WTC11 (cell line): Measurements from ENCODE around the gene RPH3AL. TPM values are rescaled to one million over a fixed set of nuclear protein-coding genes. Genes with fewer than 3 reads are reported as not detected.

Source experiments
- ATAC-seq: fragments of 200-7000 bp; cut with Tn5 transposase; 2 replicates; pipeline ENCODE4 v1.10.0; 2021; ENCODE audit warnings: mild to moderate bottlenecking, moderate library complexity
- CTCF ChIA-PET: fragments of 300-600 bp; sonication (Branson Sonifier 250); formaldehyde crosslinking; loops from one replicate; lab custom pipeline; 2021; ENCODE audit warnings: antibody characterized with exemption; lab: Charles Lee
- POLR2A ChIA-PET: fragments of 350-600 bp; sonication (Branson Sonifier 250); formaldehyde crosslinking; loops from one replicate; lab custom pipeline; 2021; ENCODE audit warnings: antibody characterized with exemption; lab: Charles Lee
- DNase-seq: peaks from one replicate; pipeline ENCODE4 v3.0.0; 2021; ENCODE audit warnings: low spot score
- H3K27ac Mint-ChIP-seq: 2 replicates; pipeline ENCODE4 v1.8.0; 2021; ENCODE audit warnings: mixed read lengths
- H3K27me3 Mint-ChIP-seq: 2 replicates; pipeline ENCODE4 v1.8.0; 2021; ENCODE audit warnings: low read depth, mild to moderate bottlenecking, moderate library complexity, mixed read lengths
- H3K36me3 Mint-ChIP-seq: 2 replicates; pipeline ENCODE4 v1.8.0; 2021; ENCODE audit warnings: mixed read lengths
- H3K4me1 Mint-ChIP-seq: 2 replicates; pipeline ENCODE4 v1.8.0; 2022; ENCODE audit warnings: mixed read lengths
- H3K4me3 Mint-ChIP-seq: 2 replicates; pipeline ENCODE4 v1.8.0; 2021; ENCODE audit warnings: mild to moderate bottlenecking, moderate library complexity, mixed read lengths
- H3K9me3 Mint-ChIP-seq: 2 replicates; pipeline ENCODE4 v1.8.0; 2021; ENCODE audit warnings: mixed read lengths
- ZNF121 ChIP-seq: sonication (generic); formaldehyde crosslinking; IDR thresholded peaks from 2 replicates; pipeline ENCODE4 v1.8.0; 2023; ENCODE audit warnings: missing genetic modification reagents
- ZNF396 ChIP-seq: fragments of 250-450 bp; sonication (Bioruptor Pico); IDR thresholded peaks from 2 replicates; pipeline ENCODE4 v1.8.0; 2021; ENCODE audit warnings: mild to moderate bottlenecking, moderate library complexity, borderline replicate concordance
- total RNA-seq: library from RNA; stranded (reverse); gene quantifications from 3 replicates; pipeline ENCODE4 v1.2.3, GENCODE V29; 2021
- TF ChIP-seq, protein P1 (sequence below): sonication (generic); formaldehyde crosslinking; IDR thresholded peaks from 2 replicates; pipeline ENCODE4 v1.8.1; 2023; ENCODE audit warnings: mild to moderate bottlenecking, missing genetic modification reagents, moderate library complexity
- TF ChIP-seq, protein P2 (sequence below): sonication (generic); formaldehyde crosslinking; conservative IDR thresholded peaks from 2 replicates; pipeline ENCODE4 v1.8.1; 2023; ENCODE audit warnings: mild to moderate bottlenecking, low read depth, missing genetic modification reagents, moderate library complexity
- TF ChIP-seq, protein P3 (sequence below): sonication (generic); formaldehyde crosslinking; IDR thresholded peaks from 2 replicates; pipeline ENCODE4 v1.8.1; 2023; ENCODE audit warnings: mild to moderate bottlenecking, moderate library complexity, missing genetic modification reagents
- TF ChIP-seq, protein P4 (sequence below): sonication (generic); formaldehyde crosslinking; IDR thresholded peaks from 2 replicates; pipeline ENCODE4 v1.8.1; 2023; ENCODE audit warnings: mild to moderate bottlenecking, missing genetic modification reagents
- TF ChIP-seq, protein P5 (sequence below): sonication (generic); formaldehyde crosslinking; IDR thresholded peaks from 2 replicates; pipeline ENCODE4 v1.8.0; 2022; ENCODE audit warnings: mild to moderate bottlenecking, missing genetic modification reagents
- TF ChIP-seq, protein P6 (sequence below): fragments of 250-450 bp; sonication (Bioruptor Pico); conservative IDR thresholded peaks from 2 replicates; pipeline ENCODE4 v1.9.0; 2021; ENCODE audit warnings: mild to moderate bottlenecking
- TF ChIP-seq, protein P7 (sequence below): sonication (generic); formaldehyde crosslinking; IDR thresholded peaks from 2 replicates; pipeline ENCODE4 v1.8.0; 2022; ENCODE audit warnings: missing genetic modification reagents
- TF ChIP-seq, protein P8 (sequence below): sonication (generic); formaldehyde crosslinking; IDR thresholded peaks from 2 replicates; pipeline ENCODE4 v1.8.1; 2022; ENCODE audit warnings: low read depth, missing genetic modification reagents, borderline replicate concordance

The RPH3AL gene
- total RNA-seq, 1 experiment from 2014 or later: 2.0 TPM

DNA sequence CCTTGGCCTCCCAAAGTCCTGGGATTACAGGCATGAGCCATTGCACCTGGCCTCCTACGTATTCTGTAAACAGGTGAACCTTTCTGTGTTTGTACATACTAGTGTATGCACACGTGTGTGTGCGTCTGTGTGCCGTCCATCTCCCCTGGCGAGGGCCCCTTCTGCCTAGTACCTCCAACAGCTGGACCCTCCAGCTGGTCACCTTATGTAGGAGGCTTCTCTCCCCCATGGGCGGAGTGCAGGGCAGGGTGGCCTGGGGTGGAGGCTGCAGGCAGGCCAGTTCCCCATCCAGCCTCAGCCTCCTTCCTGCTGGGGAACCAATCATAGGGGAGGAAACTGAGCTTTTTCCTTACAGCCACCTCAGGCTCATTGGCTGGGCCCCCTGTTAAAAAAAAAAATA is 146.8 kb downstream of the RPH3AL start (continued):
- TF ChIP-seq, protein P1, sequence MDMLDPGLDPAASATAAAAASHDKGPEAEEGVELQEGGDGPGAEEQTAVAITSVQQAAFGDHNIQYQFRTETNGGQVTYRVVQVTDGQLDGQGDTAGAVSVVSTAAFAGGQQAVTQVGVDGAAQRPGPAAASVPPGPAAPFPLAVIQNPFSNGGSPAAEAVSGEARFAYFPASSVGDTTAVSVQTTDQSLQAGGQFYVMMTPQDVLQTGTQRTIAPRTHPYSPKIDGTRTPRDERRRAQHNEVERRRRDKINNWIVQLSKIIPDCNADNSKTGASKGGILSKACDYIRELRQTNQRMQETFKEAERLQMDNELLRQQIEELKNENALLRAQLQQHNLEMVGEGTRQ (CRISPR knock-in tag): no peak
- TF ChIP-seq, protein P2, sequence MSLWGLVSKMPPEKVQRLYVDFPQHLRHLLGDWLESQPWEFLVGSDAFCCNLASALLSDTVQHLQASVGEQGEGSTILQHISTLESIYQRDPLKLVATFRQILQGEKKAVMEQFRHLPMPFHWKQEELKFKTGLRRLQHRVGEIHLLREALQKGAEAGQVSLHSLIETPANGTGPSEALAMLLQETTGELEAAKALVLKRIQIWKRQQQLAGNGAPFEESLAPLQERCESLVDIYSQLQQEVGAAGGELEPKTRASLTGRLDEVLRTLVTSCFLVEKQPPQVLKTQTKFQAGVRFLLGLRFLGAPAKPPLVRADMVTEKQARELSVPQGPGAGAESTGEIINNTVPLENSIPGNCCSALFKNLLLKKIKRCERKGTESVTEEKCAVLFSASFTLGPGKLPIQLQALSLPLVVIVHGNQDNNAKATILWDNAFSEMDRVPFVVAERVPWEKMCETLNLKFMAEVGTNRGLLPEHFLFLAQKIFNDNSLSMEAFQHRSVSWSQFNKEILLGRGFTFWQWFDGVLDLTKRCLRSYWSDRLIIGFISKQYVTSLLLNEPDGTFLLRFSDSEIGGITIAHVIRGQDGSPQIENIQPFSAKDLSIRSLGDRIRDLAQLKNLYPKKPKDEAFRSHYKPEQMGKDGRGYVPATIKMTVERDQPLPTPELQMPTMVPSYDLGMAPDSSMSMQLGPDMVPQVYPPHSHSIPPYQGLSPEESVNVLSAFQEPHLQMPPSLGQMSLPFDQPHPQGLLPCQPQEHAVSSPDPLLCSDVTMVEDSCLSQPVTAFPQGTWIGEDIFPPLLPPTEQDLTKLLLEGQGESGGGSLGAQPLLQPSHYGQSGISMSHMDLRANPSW (CRISPR knock-in tag): no peak
- TF ChIP-seq ZNF396 (no peak), ZNF121 (CRISPR knock-in tag) (no peak)
- TF ChIP-seq, protein P3, sequence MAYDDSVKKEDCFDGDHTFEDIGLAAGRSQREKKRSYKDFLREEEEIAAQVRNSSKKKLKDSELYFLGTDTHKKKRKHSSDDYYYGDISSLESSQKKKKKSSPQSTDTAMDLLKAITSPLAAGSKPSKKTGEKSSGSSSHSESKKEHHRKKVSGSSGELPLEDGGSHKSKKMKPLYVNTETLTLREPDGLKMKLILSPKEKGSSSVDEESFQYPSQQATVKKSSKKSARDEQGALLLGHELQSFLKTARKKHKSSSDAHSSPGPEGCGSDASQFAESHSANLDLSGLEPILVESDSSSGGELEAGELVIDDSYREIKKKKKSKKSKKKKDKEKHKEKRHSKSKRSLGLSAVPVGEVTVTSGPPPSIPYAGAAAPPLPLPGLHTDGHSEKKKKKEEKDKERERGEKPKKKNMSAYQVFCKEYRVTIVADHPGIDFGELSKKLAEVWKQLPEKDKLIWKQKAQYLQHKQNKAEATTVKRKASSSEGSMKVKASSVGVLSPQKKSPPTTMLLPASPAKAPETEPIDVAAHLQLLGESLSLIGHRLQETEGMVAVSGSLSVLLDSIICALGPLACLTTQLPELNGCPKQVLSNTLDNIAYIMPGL (CRISPR knock-in tag): no peak

DNA sequence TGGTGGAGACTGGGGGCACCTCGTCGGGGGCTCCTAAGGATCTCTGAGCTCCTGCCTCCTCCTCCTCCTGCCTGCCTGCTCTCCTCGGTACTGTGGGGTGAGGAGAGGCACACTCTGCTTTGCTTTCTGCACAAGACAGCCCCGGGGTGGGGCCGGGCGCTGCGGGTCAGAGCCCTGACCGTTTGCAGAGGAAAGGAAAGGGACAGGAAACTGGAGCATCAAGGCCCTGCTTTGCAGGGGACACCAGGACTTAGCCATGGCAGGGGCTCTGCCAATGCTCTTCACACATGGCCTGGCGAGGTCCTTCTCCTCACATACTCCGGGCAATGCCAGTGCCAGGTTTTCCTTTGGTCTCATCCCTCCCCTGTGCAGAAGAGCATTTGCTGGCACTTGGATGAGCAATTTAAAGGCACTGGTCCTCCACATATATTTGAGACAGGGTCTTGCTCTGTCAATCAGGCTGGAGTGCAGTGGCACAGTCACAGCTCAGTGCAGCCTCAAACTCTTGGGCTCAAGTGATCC is 147.4 kb downstream of the RPH3AL start:
- H3K4me3 Mint-ChIP-seq: no peak overlapping the region
- CTCF ChIA-PET: interaction anchor here (0.6 to 1.6 kb wide), 2 partner anchors 87 to 207 kb away, joined by 3 to 4 read pairs; no protein-coding TSS in a partner anchor
- peaks cover 13% of the 10 kb centered on the region for H3K27me3 Mint-ChIP-seq

More for the DNA sequence above, 147.4 kb downstream of the RPH3AL start:
- ATAC-seq: no peak
- TF ChIP-seq, protein P4, sequence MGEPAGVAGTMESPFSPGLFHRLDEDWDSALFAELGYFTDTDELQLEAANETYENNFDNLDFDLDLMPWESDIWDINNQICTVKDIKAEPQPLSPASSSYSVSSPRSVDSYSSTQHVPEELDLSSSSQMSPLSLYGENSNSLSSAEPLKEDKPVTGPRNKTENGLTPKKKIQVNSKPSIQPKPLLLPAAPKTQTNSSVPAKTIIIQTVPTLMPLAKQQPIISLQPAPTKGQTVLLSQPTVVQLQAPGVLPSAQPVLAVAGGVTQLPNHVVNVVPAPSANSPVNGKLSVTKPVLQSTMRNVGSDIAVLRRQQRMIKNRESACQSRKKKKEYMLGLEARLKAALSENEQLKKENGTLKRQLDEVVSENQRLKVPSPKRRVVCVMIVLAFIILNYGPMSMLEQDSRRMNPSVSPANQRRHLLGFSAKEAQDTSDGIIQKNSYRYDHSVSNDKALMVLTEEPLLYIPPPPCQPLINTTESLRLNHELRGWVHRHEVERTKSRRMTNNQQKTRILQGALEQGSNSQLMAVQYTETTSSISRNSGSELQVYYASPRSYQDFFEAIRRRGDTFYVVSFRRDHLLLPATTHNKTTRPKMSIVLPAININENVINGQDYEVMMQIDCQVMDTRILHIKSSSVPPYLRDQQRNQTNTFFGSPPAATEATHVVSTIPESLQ (CRISPR knock-in tag): no peak
- TF ChIP-seq, protein P5, sequence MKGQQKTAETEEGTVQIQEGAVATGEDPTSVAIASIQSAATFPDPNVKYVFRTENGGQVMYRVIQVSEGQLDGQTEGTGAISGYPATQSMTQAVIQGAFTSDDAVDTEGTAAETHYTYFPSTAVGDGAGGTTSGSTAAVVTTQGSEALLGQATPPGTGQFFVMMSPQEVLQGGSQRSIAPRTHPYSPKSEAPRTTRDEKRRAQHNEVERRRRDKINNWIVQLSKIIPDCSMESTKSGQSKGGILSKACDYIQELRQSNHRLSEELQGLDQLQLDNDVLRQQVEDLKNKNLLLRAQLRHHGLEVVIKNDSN (CRISPR knock-in tag): no peak
- TF ChIP-seq, protein P6, sequence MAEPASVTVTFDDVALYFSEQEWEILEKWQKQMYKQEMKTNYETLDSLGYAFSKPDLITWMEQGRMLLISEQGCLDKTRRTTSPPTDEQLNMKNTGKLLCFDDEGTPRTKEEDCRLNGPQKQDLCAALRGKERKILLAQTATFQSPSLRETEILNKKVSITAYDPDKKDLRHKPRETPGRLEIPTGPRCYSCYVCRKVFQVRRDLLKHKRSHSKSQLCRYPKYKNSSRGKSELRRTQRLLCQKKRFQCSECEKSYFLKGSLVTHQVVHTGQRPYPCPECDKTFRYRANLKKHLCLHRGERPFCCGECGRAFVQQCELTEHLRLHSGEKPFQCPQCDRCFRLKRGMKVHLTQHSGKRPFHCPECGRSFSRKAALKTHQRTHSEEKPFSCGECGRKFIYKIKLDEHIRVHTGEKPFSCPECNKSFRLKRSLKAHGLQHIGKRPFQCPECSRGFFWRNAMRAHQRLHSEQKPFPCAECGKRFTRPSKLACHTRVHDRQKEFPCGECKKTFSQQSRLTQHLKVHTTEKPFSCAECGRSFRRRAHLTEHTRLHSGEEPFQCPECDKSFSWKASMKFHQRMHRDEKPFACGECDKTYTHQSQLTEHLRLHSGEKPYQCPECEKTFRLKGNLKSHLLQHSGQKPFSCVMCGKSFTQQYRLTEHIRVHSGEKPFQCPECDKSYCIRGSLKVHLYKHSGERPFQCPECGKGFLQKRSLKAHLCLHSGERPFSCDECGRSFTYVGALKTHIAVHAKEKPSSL (CRISPR knock-in tag): no peak
- TF ChIP-seq, protein P7, sequence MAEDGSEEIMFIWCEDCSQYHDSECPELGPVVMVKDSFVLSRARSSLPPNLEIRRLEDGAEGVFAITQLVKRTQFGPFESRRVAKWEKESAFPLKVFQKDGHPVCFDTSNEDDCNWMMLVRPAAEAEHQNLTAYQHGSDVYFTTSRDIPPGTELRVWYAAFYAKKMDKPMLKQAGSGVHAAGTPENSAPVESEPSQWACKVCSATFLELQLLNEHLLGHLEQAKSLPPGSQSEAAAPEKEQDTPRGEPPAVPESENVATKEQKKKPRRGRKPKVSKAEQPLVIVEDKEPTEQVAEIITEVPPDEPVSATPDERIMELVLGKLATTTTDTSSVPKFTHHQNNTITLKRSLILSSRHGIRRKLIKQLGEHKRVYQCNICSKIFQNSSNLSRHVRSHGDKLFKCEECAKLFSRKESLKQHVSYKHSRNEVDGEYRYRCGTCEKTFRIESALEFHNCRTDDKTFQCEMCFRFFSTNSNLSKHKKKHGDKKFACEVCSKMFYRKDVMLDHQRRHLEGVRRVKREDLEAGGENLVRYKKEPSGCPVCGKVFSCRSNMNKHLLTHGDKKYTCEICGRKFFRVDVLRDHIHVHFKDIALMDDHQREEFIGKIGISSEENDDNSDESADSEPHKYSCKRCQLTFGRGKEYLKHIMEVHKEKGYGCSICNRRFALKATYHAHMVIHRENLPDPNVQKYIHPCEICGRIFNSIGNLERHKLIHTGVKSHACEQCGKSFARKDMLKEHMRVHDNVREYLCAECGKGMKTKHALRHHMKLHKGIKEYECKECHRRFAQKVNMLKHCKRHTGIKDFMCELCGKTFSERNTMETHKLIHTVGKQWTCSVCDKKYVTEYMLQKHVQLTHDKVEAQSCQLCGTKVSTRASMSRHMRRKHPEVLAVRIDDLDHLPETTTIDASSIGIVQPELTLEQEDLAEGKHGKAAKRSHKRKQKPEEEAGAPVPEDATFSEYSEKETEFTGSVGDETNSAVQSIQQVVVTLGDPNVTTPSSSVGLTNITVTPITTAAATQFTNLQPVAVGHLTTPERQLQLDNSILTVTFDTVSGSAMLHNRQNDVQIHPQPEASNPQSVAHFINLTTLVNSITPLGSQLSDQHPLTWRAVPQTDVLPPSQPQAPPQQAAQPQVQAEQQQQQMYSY (CRISPR knock-in tag): peak; percentile 84
- TF ChIP-seq, protein P8, sequence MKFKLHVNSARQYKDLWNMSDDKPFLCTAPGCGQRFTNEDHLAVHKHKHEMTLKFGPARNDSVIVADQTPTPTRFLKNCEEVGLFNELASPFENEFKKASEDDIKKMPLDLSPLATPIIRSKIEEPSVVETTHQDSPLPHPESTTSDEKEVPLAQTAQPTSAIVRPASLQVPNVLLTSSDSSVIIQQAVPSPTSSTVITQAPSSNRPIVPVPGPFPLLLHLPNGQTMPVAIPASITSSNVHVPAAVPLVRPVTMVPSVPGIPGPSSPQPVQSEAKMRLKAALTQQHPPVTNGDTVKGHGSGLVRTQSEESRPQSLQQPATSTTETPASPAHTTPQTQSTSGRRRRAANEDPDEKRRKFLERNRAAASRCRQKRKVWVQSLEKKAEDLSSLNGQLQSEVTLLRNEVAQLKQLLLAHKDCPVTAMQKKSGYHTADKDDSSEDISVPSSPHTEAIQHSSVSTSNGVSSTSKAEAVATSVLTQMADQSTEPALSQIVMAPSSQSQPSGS (CRISPR knock-in tag): no peak
- DNase-seq: peak; percentile 5
- POLR2A ChIA-PET: no interaction called here
- no peak overlapping the region for H3K27ac Mint-ChIP-seq
- H3K4me1 Mint-ChIP-seq: peaks cover 12% of the 10 kb centered on the region
- H3K9me3 Mint-ChIP-seq: peaks cover 13% of the 10 kb centered on the region
- peaks cover 8% of the 10 kb centered on the region for H3K36me3 Mint-ChIP-seq
